K562 (cell line): ENCODE measurements around the gene FAM124B. TPM values are rescaled to one million over a fixed set of nuclear protein-coding genes. Genes with fewer than 3 reads are reported as not detected.

Experiments used
- BMI1 ChIP-seq: fragments of 150-350 bp; IDR thresholded peaks from 2 replicates; pipeline ENCODE4 v1.6.1; 2014; ENCODE audit warnings: low read length
- BRD9 ChIP-seq: fragments of 450-650 bp; IDR thresholded peaks from 2 replicates; pipeline ENCODE4 v1.6.1; 2018; ENCODE audit warnings: low read depth; ENCODE audit not compliant: partially characterized antibody
- CTBP1 ChIP-seq: fragments of 450-650 bp; IDR thresholded peaks from 2 replicates; pipeline ENCODE4 v1.6.1; 2016; ENCODE audit warnings: borderline replicate concordance
- EP300 ChIP-seq: IDR thresholded peaks from 2 replicates; pipeline ENCODE4 v1.6.1; 2012; ENCODE audit warnings: low read length, improper control_type of control experiment
- ESRRB ChIP-seq: fragments of 250-450 bp; sonication (Bioruptor Pico); IDR thresholded peaks from 2 replicates; pipeline ENCODE4 v1.5.0; 2020; ENCODE audit warnings: mild to moderate bottlenecking, moderate library complexity, borderline replicate concordance
- HDAC8 ChIP-seq: fragments of 450-650 bp; IDR thresholded peaks from 2 replicates; pipeline ENCODE4 v1.6.1; 2016; ENCODE audit warnings: mild to moderate bottlenecking, missing genetic modification characterization, moderate library complexity, missing compliant biosample characterization
- MYNN ChIP-seq, 2 experiments: sonication (generic); formaldehyde crosslinking in 1 of 2; IDR thresholded peaks; 2 replicates each; pipeline versions ENCODE4 v1.5.0 to v1.6.1; 2016 to 2020; ENCODE audit warnings: antibody characterized with exemption in 1 of 2, missing genetic modification reagents in 1 of 2
- POLR2H ChIP-seq: IDR thresholded peaks from 2 replicates; pipeline ENCODE4 v1.6.1; 2016; ENCODE audit warnings: missing genetic modification characterization, low read depth, mild to moderate bottlenecking, control low read depth, missing compliant biosample characterization, moderate library complexity
- RCOR1 ChIP-seq, 2 experiments: IDR thresholded peaks; 2 replicates each; pipeline ENCODE4 v1.6.1; 2012; ENCODE audit warnings: low read depth in 2 of 2, low read length in 2 of 2, borderline replicate concordance in 1 of 2, improper control_type of control experiment in 1 of 2
- XRCC4 ChIP-seq: IDR thresholded peaks from one replicate; pipeline ENCODE4 v1.6.1; 2011; ENCODE audit not compliant: insufficient read depth, insufficient read length; ENCODE audit errors: extremely low read depth
- YY1 ChIP-seq, 3 experiments: IDR thresholded peaks; 2 replicates each; pipeline ENCODE4 v1.6.1; 2011; ENCODE audit warnings: low read length in 2 of 3, mild to moderate bottlenecking in 2 of 3, moderate library complexity in 2 of 3, borderline replicate concordance in 1 of 3, control low read depth in 1 of 3, low read depth in 1 of 3; ENCODE audit not compliant: insufficient read depth in 3 of 3, insufficient replicate concordance in 2 of 3, control insufficient read depth in 1 of 3, insufficient read length in 1 of 3; ENCODE audit errors: extremely low read depth in 1 of 3
- polyA plus RNA-seq, 8 experiments: library from polyadenylated mRNA; depleted of rRNA in 4 of 8; stranded (reverse) in 5 of 8; unstranded in 3 of 8; fragments of >200 nt; fragmentation: Nextera tagmentation in 2 of 8; fragmentation: Illumina TruSeq in 1 of 8; extraction: Ambion mirVana in 2 of 8; extraction: Trizol in 1 of 8; gene quantifications; 2 replicates each; pipeline versions ENCODE4 v1.2.1 to v1.2.3, GENCODE V29; 2011 to 2014; ENCODE audit warnings: inconsistent platforms in 1 of 8, missing spikeins in 1 of 8
- total RNA-seq, 7 experiments: library from RNA; depleted of rRNA in 6 of 7; stranded (reverse); fragments of >200 nt in 6 of 7; fragmentation: Illumina TruSeq in 2 of 7; extraction: Trizol in 2 of 7; gene quantifications; 2 replicates each; pipeline versions ENCODE4 v1.2.1 to v1.2.3, GENCODE V29; 2011 to 2021; ENCODE audit warnings: low replicate concordance in 1 of 7
- TF ChIP-seq, protein P1 (sequence below), 3 experiments: fragments of 200-800 bp in 1 of 3; fragments of 250-450 bp in 1 of 3; fragments of 450-650 bp in 1 of 3; sonication (Bioruptor Pico) in 1 of 3; sonication (Bioruptor generic) in 1 of 3; formaldehyde crosslinking in 1 of 3; IDR thresholded peaks; 2 replicates each; pipeline versions ENCODE4 v1.6.1 to v1.8.0; 2016 to 2022; ENCODE audit warnings: mild to moderate bottlenecking in 2 of 3, missing genetic modification characterization in 2 of 3, missing compliant biosample characterization in 1 of 3, moderate library complexity in 1 of 3
- TF ChIP-seq, protein P2 (sequence below): fragments of 200-800 bp; sonication (Bioruptor generic); IDR thresholded peaks from 2 replicates; pipeline ENCODE4 v1.6.1; 2017; ENCODE audit warnings: missing genetic modification characterization, missing compliant biosample characterization
- TF ChIP-seq, protein P3 (sequence below): fragments of 450-650 bp; IDR thresholded peaks from 2 replicates; pipeline ENCODE4 v1.6.1; 2017; ENCODE audit warnings: antibody characterized with exemption, mild to moderate bottlenecking

Gene FAM124B
- total and polyA plus RNA-seq, 9 of the 15 experiments (the other 6 are each of a cell fraction or from before 2014, with no cell fraction given): 6.2 to 21.4 (median 9.3) TPM

DNA sequence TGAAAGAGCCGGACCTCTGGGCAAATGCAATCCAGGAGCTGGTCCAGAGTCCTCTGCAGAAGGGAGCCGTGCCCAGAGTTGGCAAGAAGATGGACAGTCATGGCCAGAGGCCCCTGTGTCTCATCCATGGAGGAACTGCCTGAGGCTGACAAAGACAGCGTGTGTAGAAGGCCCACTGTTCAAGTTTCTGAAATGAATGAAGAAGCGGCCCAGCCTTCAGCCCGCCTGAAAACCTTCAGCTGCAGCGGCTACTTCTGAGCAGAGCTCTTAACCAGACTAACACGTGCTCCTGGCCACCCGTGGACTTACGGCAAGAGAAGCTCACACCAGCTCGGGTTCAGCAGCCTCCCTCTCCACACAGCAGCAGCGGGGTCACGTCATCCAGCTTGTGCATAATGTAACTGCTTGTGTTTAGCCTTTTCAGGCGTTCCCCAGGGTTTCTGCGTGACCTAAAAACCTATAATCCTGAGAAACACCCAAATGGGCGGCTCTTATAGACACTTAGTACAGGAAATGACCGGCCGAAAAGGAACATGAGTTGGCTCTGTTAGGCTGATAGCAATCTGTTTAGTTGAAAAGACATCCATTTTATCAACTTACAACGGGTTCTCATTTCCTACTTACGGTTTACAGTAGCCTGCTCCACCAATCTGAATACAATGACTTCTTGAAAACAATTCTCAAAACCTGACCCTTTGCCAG, at the start of gene FAM124B (continued):
- TF ChIP-seq YY1 (IDR thresholded peaks at IDR 0.05; ENCODE audit: borderline replicate concordance in 1 of 3, control insufficient read depth in 1 of 3, extremely low read depth in 1 of 3, insufficient read depth in 3 of 3, insufficient read length in 1 of 3, insufficient replicate concordance in 2 of 3, low read depth in 1 of 3, low read length in 2 of 3): peak in 1 of 3 experiments; percentile 60
- TF ChIP-seq HDAC8 (tag): no peak
- TF ChIP-seq BMI1: no peak
- TF ChIP-seq, protein P1, sequence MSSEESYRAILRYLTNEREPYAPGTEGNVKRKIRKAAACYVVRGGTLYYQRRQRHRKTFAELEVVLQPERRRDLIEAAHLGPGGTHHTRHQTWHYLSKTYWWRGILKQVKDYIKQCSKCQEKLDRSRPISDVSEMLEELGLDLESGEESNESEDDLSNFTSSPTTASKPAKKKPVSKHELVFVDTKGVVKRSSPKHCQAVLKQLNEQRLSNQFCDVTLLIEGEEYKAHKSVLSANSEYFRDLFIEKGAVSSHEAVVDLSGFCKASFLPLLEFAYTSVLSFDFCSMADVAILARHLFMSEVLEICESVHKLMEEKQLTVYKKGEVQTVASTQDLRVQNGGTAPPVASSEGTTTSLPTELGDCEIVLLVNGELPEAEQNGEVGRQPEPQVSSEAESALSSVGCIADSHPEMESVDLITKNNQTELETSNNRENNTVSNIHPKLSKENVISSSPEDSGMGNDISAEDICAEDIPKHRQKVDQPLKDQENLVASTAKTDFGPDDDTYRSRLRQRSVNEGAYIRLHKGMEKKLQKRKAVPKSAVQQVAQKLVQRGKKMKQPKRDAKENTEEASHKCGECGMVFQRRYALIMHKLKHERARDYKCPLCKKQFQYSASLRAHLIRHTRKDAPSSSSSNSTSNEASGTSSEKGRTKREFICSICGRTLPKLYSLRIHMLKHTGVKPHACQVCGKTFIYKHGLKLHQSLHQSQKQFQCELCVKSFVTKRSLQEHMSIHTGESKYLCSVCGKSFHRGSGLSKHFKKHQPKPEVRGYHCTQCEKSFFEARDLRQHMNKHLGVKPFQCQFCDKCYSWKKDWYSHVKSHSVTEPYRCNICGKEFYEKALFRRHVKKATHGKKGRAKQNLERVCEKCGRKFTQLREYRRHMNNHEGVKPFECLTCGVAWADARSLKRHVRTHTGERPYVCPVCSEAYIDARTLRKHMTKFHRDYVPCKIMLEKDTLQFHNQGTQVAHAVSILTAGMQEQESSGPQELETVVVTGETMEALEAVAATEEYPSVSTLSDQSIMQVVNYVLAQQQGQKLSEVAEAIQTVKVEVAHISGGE (CRISPR knock-in tag; IDR thresholded peaks at IDR 0.05): 0 out of 6 replicates have a peak, but pooled peaks of 1 of the 3 experiments have one; percentile 66
- TF ChIP-seq EP300: peak; percentile 68; the same call in 1 of the 2 replicates
- TF ChIP-seq, protein P2, sequence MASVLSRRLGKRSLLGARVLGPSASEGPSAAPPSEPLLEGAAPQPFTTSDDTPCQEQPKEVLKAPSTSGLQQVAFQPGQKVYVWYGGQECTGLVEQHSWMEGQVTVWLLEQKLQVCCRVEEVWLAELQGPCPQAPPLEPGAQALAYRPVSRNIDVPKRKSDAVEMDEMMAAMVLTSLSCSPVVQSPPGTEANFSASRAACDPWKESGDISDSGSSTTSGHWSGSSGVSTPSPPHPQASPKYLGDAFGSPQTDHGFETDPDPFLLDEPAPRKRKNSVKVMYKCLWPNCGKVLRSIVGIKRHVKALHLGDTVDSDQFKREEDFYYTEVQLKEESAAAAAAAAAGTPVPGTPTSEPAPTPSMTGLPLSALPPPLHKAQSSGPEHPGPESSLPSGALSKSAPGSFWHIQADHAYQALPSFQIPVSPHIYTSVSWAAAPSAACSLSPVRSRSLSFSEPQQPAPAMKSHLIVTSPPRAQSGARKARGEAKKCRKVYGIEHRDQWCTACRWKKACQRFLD (CRISPR knock-in tag): no peak; the same call in 1 of the 2 replicates
- TF ChIP-seq RCOR1 (IDR thresholded peaks at IDR 0.05; ENCODE audit: borderline replicate concordance in 1 of 2, low read depth in 2 of 2, low read length in 2 of 2): no peak
- TF ChIP-seq, protein P3, sequence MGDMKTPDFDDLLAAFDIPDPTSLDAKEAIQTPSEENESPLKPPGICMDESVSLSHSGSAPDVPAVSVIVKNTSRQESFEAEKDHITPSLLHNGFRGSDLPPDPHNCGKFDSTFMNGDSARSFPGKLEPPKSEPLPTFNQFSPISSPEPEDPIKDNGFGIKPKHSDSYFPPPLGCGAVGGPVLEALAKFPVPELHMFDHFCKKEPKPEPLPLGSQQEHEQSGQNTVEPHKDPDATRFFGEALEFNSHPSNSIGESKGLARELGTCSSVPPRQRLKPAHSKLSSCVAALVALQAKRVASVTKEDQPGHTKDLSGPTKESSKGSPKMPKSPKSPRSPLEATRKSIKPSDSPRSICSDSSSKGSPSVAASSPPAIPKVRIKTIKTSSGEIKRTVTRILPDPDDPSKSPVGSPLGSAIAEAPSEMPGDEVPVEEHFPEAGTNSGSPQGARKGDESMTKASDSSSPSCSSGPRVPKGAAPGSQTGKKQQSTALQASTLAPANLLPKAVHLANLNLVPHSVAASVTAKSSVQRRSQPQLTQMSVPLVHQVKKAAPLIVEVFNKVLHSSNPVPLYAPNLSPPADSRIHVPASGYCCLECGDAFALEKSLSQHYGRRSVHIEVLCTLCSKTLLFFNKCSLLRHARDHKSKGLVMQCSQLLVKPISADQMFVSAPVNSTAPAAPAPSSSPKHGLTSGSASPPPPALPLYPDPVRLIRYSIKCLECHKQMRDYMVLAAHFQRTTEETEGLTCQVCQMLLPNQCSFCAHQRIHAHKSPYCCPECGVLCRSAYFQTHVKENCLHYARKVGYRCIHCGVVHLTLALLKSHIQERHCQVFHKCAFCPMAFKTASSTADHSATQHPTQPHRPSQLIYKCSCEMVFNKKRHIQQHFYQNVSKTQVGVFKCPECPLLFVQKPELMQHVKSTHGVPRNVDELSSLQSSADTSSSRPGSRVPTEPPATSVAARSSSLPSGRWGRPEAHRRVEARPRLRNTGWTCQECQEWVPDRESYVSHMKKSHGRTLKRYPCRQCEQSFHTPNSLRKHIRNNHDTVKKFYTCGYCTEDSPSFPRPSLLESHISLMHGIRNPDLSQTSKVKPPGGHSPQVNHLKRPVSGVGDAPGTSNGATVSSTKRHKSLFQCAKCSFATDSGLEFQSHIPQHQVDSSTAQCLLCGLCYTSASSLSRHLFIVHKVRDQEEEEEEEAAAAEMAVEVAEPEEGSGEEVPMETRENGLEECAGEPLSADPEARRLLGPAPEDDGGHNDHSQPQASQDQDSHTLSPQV: peak; percentile 73; the same call in 1 of the 2 replicates
- TF ChIP-seq XRCC4: no peak
- peak; percentile 68 for TF ChIP-seq POLR2H (tag)
- TF ChIP-seq CTBP1: 0 out of 2 replicates have a peak, but pooled peaks have one; percentile 26
- peak; percentile 55 for TF ChIP-seq BRD9
- TF ChIP-seq ESRRB (CRISPR knock-in tag): no peak
- TF ChIP-seq MYNN (IDR thresholded peaks at IDR 0.05): peak; percentile 16; the same call in 1 of the 2 replicates
- no peak for TF ChIP-seq MYNN (CRISPR knock-in tag; IDR thresholded peaks at IDR 0.05)
